ENCODE data around the gene TSEN15. TPM values are rescaled to one million over a fixed set of nuclear protein-coding genes. Genes with fewer than 3 reads are reported as not detected.

Gene TSEN15
- total and polyA plus RNA-seq, 2 of the 8 experiments (the other 6 are each of a cell fraction or from before 2014, with no cell fraction given): 23.4 to 31.4 TPM

DNA sequence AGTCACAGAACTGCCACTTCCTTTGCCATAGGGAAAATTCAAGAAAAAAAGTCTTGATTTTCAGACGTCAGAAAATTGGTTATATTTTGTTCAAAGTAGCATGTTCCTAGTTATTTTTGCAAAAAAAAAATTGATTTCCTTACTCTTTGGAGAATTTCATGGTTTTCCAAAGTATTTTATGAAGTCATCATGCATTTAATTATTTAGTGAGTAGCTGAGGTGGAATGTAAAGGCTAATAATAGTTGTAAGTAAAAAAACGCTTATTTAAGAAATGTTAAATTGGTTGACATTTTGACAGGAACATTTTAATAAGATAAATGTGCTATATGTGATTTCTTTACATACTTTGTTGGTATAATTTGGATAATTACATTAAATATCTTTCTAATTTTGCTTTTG is 20.8 kb downstream of the TSEN15 start (continued):
- TF ChIP-seq, protein P1, sequence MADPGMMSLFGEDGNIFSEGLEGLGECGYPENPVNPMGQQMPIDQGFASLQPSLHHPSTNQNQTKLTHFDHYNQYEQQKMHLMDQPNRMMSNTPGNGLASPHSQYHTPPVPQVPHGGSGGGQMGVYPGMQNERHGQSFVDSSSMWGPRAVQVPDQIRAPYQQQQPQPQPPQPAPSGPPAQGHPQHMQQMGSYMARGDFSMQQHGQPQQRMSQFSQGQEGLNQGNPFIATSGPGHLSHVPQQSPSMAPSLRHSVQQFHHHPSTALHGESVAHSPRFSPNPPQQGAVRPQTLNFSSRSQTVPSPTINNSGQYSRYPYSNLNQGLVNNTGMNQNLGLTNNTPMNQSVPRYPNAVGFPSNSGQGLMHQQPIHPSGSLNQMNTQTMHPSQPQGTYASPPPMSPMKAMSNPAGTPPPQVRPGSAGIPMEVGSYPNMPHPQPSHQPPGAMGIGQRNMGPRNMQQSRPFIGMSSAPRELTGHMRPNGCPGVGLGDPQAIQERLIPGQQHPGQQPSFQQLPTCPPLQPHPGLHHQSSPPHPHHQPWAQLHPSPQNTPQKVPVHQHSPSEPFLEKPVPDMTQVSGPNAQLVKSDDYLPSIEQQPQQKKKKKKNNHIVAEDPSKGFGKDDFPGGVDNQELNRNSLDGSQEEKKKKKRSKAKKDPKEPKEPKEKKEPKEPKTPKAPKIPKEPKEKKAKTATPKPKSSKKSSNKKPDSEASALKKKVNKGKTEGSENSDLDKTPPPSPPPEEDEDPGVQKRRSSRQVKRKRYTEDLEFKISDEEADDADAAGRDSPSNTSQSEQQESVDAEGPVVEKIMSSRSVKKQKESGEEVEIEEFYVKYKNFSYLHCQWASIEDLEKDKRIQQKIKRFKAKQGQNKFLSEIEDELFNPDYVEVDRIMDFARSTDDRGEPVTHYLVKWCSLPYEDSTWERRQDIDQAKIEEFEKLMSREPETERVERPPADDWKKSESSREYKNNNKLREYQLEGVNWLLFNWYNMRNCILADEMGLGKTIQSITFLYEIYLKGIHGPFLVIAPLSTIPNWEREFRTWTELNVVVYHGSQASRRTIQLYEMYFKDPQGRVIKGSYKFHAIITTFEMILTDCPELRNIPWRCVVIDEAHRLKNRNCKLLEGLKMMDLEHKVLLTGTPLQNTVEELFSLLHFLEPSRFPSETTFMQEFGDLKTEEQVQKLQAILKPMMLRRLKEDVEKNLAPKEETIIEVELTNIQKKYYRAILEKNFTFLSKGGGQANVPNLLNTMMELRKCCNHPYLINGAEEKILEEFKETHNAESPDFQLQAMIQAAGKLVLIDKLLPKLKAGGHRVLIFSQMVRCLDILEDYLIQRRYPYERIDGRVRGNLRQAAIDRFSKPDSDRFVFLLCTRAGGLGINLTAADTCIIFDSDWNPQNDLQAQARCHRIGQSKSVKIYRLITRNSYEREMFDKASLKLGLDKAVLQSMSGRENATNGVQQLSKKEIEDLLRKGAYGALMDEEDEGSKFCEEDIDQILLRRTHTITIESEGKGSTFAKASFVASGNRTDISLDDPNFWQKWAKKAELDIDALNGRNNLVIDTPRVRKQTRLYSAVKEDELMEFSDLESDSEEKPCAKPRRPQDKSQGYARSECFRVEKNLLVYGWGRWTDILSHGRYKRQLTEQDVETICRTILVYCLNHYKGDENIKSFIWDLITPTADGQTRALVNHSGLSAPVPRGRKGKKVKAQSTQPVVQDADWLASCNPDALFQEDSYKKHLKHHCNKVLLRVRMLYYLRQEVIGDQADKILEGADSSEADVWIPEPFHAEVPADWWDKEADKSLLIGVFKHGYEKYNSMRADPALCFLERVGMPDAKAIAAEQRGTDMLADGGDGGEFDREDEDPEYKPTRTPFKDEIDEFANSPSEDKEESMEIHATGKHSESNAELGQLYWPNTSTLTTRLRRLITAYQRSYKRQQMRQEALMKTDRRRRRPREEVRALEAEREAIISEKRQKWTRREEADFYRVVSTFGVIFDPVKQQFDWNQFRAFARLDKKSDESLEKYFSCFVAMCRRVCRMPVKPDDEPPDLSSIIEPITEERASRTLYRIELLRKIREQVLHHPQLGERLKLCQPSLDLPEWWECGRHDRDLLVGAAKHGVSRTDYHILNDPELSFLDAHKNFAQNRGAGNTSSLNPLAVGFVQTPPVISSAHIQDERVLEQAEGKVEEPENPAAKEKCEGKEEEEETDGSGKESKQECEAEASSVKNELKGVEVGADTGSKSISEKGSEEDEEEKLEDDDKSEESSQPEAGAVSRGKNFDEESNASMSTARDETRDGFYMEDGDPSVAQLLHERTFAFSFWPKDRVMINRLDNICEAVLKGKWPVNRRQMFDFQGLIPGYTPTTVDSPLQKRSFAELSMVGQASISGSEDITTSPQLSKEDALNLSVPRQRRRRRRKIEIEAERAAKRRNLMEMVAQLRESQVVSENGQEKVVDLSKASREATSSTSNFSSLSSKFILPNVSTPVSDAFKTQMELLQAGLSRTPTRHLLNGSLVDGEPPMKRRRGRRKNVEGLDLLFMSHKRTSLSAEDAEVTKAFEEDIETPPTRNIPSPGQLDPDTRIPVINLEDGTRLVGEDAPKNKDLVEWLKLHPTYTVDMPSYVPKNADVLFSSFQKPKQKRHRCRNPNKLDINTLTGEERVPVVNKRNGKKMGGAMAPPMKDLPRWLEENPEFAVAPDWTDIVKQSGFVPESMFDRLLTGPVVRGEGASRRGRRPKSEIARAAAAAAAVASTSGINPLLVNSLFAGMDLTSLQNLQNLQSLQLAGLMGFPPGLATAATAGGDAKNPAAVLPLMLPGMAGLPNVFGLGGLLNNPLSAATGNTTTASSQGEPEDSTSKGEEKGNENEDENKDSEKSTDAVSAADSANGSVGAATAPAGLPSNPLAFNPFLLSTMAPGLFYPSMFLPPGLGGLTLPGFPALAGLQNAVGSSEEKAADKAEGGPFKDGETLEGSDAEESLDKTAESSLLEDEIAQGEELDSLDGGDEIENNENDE (IDR thresholded peaks at IDR 0.05; ENCODE audit: insufficient replicate concordance, low read length): no peak
- TF ChIP-seq KDM4A (IDR thresholded peaks at IDR 0.05; ENCODE audit: low read depth, low read length, severe bottlenecking) (no peak), PHF8 (conservative IDR thresholded peaks at IDR 0.05; ENCODE audit: low read depth, low read length) (no peak), CREB1 (IDR thresholded peaks at IDR 0.05) (no peak), ZNF274 (IDR thresholded peaks at IDR 0.05; ENCODE audit: borderline replicate concordance, extremely low read depth, low read length) (no peak), BRCA1 (IDR thresholded peaks at IDR 0.05; ENCODE audit: low read depth, low read length) (no peak), SIN3A (conservative IDR thresholded peaks at IDR 0.05 in 1 of 2, IDR thresholded peaks at IDR 0.05 in 1 of 2; ENCODE audit: low read depth in 1 of 2, low read length in 2 of 2) (no peak), TAF7 (optimal IDR thresholded peaks at IDR 0.05; ENCODE audit: borderline replicate concordance, low read depth, low read length) (no peak), SIRT6 (IDR thresholded peaks at IDR 0.05; ENCODE audit: low read length) (no peak)
- TF ChIP-seq, protein P2, sequence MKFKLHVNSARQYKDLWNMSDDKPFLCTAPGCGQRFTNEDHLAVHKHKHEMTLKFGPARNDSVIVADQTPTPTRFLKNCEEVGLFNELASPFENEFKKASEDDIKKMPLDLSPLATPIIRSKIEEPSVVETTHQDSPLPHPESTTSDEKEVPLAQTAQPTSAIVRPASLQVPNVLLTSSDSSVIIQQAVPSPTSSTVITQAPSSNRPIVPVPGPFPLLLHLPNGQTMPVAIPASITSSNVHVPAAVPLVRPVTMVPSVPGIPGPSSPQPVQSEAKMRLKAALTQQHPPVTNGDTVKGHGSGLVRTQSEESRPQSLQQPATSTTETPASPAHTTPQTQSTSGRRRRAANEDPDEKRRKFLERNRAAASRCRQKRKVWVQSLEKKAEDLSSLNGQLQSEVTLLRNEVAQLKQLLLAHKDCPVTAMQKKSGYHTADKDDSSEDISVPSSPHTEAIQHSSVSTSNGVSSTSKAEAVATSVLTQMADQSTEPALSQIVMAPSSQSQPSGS (IDR thresholded peaks at IDR 0.05; ENCODE audit: low read length): no peak

All from H1 (cell line).